K562 (cell line): ENCODE results near the gene CORO2A. TPM values are rescaled to one million over a fixed set of nuclear protein-coding genes. Genes with fewer than 3 reads are reported as not detected.
A peak's percentile ranks its signal among the peaks of the same experiment; 100 is the strongest.

Experiments
- ARID3A ChIP-seq: IDR thresholded peaks from 2 replicates; pipeline ENCODE4 v1.6.1; 2012; ENCODE audit warnings: low read depth, low read length, improper control_type of control experiment, borderline replicate concordance
- ATF7 ChIP-seq: fragments of 450-650 bp; IDR thresholded peaks from 2 replicates; pipeline ENCODE4 v1.7.1; 2014; ENCODE audit warnings: mild to moderate bottlenecking, moderate library complexity
- CTBP1 ChIP-seq: fragments of 450-650 bp; IDR thresholded peaks from 2 replicates; pipeline ENCODE4 v1.6.1; 2016; ENCODE audit warnings: borderline replicate concordance
- CXXC5 ChIP-seq: fragments of 250-450 bp; sonication (Bioruptor Pico); IDR thresholded peaks from 2 replicates; pipeline ENCODE4 v1.8.0; 2022; ENCODE audit warnings: inconsistent platforms, mild to moderate bottlenecking, moderate library complexity
- EP400 ChIP-seq: fragments of 450-650 bp; IDR thresholded peaks from 2 replicates; pipeline ENCODE4 v1.6.1; 2017; ENCODE audit warnings: antibody characterized with exemption, mild to moderate bottlenecking, moderate library complexity
- SREBF2 ChIP-seq: sonication (generic); formaldehyde crosslinking; IDR thresholded peaks from 2 replicates; pipeline ENCODE4 v1.4.0; 2020; ENCODE audit warnings: mild to moderate bottlenecking, missing genetic modification reagents
- VEZF1 ChIP-seq: fragments of 200-800 bp; sonication (Bioruptor generic); IDR thresholded peaks from 2 replicates; pipeline ENCODE4 v1.6.1; 2017; ENCODE audit warnings: missing genetic modification characterization, missing compliant biosample characterization
- ZBTB33 ChIP-seq: sonication (generic); formaldehyde crosslinking; IDR thresholded peaks from 2 replicates; pipeline ENCODE4 v1.8.1; 2023; ENCODE audit warnings: mild to moderate bottlenecking, missing genetic modification reagents
- ZNF239 ChIP-seq: fragments of 250-450 bp; sonication (Bioruptor Pico); IDR thresholded peaks from 2 replicates; pipeline ENCODE4 v1.4.0; 2020; ENCODE audit warnings: mild to moderate bottlenecking
- polyA plus RNA-seq, 8 experiments: library from polyadenylated mRNA; depleted of rRNA in 4 of 8; stranded (reverse) in 5 of 8; unstranded in 3 of 8; fragments of >200 nt; fragmentation: Nextera tagmentation in 2 of 8; fragmentation: Illumina TruSeq in 1 of 8; extraction: Ambion mirVana in 2 of 8; extraction: Trizol in 1 of 8; gene quantifications; 2 replicates each; pipeline versions ENCODE4 v1.2.1 to v1.2.3, GENCODE V29; 2011 to 2014; ENCODE audit warnings: inconsistent platforms in 1 of 8, missing spikeins in 1 of 8
- total RNA-seq, 7 experiments: library from RNA; depleted of rRNA in 6 of 7; stranded (reverse); fragments of >200 nt in 6 of 7; fragmentation: Illumina TruSeq in 2 of 7; extraction: Trizol in 2 of 7; gene quantifications; 2 replicates each; pipeline versions ENCODE4 v1.2.1 to v1.2.3, GENCODE V29; 2011 to 2021; ENCODE audit warnings: low replicate concordance in 1 of 7
- TF ChIP-seq, protein P1 (sequence below), 2 experiments: fragments of 450-650 bp; IDR thresholded peaks; 2 replicates each; pipeline ENCODE4 v1.6.1; 2016; ENCODE audit warnings: mild to moderate bottlenecking in 2 of 2, borderline replicate concordance in 1 of 2, low read depth in 1 of 2, moderate library complexity in 1 of 2

The CORO2A gene
- total and polyA plus RNA-seq, 9 of the 15 experiments (the other 6 are each of a cell fraction or from before 2014, with no cell fraction given): 9.5 to 26.6 (median 18.0) TPM

DNA sequence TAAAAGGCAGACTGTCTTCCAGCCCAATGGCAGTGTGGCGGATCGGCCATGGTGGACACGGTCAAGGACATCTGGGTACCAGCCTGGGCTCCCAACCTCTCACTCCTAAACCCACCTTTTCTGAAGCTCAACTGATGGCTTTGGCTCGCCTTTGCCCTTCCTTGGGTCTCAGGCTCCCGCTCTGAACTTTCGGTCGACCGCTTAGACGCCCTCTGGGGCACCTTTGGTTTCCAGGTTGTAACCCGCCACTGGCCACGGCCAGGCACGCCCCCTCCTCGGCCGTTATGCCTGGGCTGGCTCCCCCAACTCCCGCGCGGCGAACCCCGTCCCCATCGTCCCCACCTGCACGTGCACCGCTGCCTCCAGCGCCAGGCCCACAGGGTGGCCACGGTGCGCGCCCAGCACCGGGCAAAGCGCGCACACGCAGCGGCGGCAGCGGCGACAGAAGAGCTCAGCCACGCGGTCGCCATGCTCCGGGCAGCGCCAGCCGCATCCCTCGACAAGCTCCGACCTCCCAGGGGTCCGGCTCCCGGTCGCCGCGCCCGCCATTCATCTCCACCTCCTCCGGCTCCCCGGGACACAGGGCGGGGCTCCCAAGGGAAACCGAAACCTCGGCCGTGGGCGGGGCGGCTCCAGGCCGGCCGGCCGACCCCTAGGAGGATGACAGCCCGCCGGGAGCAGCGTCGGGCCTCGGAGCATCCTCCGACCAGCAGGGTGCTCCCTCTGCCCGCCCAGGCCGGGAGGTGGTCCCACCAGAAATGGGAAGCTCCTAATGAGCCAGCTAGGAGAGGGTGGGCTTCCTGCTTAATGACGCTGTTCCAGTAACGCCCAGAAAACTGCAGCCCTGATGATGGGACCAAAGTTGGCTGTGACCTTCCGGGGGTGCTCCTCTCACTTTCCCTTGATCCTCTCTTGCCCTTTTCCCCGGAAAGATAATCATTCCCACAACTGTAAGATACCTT is 73.5 kb downstream of the CORO2A start, which contains the start of gene TRIM14 (continued):
- TF ChIP-seq, protein P1, sequence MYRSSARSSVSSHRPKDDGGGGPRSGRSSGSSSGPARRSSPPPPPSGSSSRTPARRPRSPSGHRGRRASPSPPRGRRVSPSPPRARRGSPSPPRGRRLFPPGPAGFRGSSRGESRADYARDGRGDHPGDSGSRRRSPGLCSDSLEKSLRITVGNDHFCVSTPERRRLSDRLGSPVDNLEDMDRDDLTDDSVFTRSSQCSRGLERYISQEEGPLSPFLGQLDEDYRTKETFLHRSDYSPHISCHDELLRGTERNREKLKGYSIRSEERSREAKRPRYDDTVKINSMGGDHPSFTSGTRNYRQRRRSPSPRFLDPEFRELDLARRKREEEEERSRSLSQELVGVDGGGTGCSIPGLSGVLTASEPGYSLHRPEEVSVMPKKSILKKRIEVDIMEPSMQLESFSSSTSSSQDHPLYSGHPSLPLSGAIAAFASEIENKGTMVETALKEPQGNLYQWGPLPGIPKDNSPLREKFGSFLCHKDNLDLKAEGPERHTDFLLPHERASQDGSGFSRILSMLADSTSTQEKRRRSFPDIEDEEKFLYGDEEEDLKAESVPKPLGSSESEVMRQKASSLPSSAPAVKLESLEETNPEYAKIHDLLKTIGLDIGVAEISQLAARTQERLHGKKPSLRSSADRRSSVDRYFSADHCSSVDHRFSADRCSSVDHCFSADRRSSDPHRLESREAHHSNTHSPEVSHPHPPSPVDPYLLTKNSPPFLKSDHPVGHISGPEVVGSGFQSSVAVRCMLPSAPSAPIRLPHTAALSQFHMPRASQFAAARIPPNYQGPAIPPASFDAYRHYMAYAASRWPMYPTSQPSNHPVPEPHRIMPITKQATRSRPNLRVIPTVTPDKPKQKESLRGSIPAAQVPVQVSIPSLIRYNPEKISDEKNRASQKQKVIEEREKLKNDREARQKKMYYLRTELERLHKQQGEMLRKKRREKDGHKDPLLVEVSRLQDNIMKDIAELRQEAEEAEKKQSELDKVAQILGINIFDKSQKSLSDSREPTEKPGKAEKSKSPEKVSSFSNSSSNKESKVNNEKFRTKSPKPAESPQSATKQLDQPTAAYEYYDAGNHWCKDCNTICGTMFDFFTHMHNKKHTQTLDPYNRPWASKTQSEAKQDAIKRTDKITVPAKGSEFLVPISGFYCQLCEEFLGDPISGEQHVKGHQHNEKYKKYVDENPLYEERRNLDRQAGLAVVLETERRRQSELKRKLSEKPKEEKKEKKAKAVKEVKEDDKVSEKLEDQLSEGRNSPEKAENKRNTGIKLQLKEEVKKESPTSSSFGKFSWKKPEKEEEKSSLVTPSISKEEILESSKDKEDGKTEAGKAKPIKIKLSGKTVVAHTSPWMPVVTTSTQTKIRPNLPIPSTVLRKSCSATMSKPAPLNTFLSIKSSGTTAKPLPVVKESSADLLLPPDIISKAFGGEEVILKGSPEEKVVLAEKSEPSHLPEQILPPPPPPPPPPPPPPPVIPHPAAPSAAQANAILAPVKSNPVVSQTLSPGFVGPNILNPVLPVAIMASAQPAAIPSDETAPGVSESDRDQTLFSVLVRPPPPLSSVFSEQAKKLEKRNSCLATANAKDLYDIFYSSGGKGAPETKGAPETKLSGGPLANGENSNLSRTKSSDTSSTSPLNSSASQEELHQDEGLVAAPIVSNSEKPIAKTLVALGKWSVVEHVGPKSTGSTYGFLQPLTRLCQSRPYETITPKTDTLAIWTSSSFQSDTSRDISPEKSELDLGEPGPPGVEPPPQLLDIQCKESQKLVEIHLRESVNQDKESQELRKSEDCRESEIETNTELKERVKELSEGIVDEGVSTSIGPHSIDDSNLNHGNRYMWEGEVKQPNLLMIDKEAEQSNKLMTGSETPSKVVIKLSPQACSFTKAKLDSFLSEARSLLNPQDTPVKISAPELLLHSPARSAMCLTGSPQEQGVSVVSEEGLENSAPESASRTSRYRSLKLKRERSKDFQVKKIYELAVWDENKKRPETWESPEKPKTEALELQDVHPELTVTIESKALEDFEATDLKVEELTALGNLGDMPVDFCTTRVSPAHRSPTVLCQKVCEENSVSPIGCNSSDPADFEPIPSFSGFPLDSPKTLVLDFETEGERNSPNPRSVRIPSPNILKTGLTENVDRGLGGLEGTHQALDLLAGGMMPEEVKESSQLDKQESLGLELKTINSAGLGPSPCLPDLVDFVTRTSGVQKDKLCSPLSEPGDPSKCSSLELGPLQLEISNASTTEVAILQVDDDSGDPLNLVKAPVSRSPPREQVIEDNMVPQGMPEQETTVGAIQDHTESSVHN (IDR thresholded peaks at IDR 0.05; ENCODE audit: borderline replicate concordance in 1 of 2, low read depth in 1 of 2): no peak
- peak; percentile 77 for TF ChIP-seq CXXC5
- TF ChIP-seq EP400: peak; percentile 88
- TF ChIP-seq ATF7: peak; percentile 37
- TF ChIP-seq VEZF1 (CRISPR knock-in tag): peak; percentile 24
- TF ChIP-seq ZNF239 (CRISPR knock-in tag): no peak
- TF ChIP-seq SREBF2: no peak
- peak; percentile 41; the same call in 1 of the 2 replicates for TF ChIP-seq ZBTB33 (CRISPR knock-in tag)
- TF ChIP-seq CTBP1: peak; percentile 87
- TF ChIP-seq ARID3A: no peak
